ENCODE data around the gene BANP. TPM values are rescaled to one million over a fixed set of nuclear protein-coding genes. Genes with fewer than 3 reads are reported as not detected.
"Not testable (repeated sequence)": the region's sequence is repeated elsewhere in the genome, so short reads cannot be mapped to it uniquely, and the experiment has no call there.

The BANP gene
- total RNA-seq, 1 donor from 2014 or later = 19.7 TPM

- DNase-seq (ENCODE audit: low read depth) = no peak
Observed at GRCh38 chr16:87993901-87994300, 42.7 kb downstream of the BANP start.

- DNase-seq (ENCODE audit: low read depth) = no peak
Observed at GRCh38 chr16:87995644-87996043, 44.4 kb downstream of the BANP start.

GRCh38 chr16:87996962-87997880 is 46.0 kb downstream of the BANP start:
- peak; percentile 90 for DNase-seq (ENCODE audit: low read depth)

GRCh38 chr16:87998184-87998793 is 47.1 kb downstream of the BANP start:
- DNase-seq (ENCODE audit: low read depth) = peak; percentile 27

GRCh38 chr16:87998992-87999391 is 47.8 kb downstream of the BANP start:
- not testable (repeated sequence) for DNase-seq (ENCODE audit: low read depth)

- DNase-seq (ENCODE audit: low read depth) = no peak
Observed at GRCh38 chr16:88002211-88002610, 51.0 kb downstream of the BANP start.

- no peak for DNase-seq (ENCODE audit: low read depth)
Observed at GRCh38 chr16:88002749-88003148, 51.5 kb downstream of the BANP start.

GRCh38 chr16:88003316-88003715 is 52.1 kb downstream of the BANP start:
- DNase-seq (ENCODE audit: low read depth) = no peak

- peak; percentile 86 for DNase-seq (ENCODE audit: low read depth)
Observed at GRCh38 chr16:88003736-88004135, 52.5 kb downstream of the BANP start.

GRCh38 chr16:88004391-88004790 is 53.2 kb downstream of the BANP start:
- DNase-seq (ENCODE audit: low read depth) = peak; percentile 94

- peak; percentile 61 for DNase-seq (ENCODE audit: low read depth)
Observed at GRCh38 chr16:88005181-88005581, 53.9 kb downstream of the BANP start.

- no peak for DNase-seq (ENCODE audit: low read depth)
Observed at GRCh38 chr16:88005968-88006367, 54.7 kb downstream of the BANP start.

- no peak for DNase-seq (ENCODE audit: low read depth)
Observed at GRCh38 chr16:88007321-88007731, 56.1 kb downstream of the BANP start.

- no peak for DNase-seq (ENCODE audit: low read depth)
Observed at GRCh38 chr16:88008840-88009239, 57.6 kb downstream of the BANP start.

GRCh38 chr16:88009563-88010342 is 58.5 kb downstream of the BANP start:
- DNase-seq (ENCODE audit: low read depth) = no peak

GRCh38 chr16:88010343-88010967 is 59.2 kb downstream of the BANP start:
- DNase-seq (ENCODE audit: low read depth) = peak; percentile 90

- no peak for DNase-seq (ENCODE audit: low read depth)
Observed at GRCh38 chr16:88010968-88011483, 59.8 kb downstream of the BANP start.

GRCh38 chr16:88012360-88012759 is 61.1 kb downstream of the BANP start:
- no peak for DNase-seq (ENCODE audit: low read depth)

- no peak for DNase-seq (ENCODE audit: low read depth)
Observed at GRCh38 chr16:88013091-88013609, 61.9 kb downstream of the BANP start.

- DNase-seq (ENCODE audit: low read depth) = no peak
Observed at GRCh38 chr16:88013766-88014251, 62.6 kb downstream of the BANP start.

All from myocyte (in vitro differentiated cells).